Activated CD4-positive, CD25-positive, alpha-beta regulatory T cell treated with anti-CD3 and anti-CD28 coated beads, Interleukin-2, amount 50 U/mL, for 72 hours (primary cell): Measurements from ENCODE around the gene SMIM36.
"Not testable (repeated sequence)": the region's sequence is repeated elsewhere in the genome, so short reads cannot be mapped to it uniquely, and the experiment has no call there.

Experiments
- DNase-seq: peaks from one replicate; pipeline ENCODE4 v3.0.0; 2021

The SMIM36 gene

GRCh38 chr17:55453839-55454557 lies 57.3 kb downstream of the SMIM36 start:
- no peak for DNase-seq

GRCh38 chr17:55452139-55452790 lies 59.0 kb downstream of the SMIM36 start:
- no peak for DNase-seq

- DNase-seq = no peak
Measured at GRCh38 chr17:55451758-55452138, 59.5 kb downstream of the SMIM36 start.

GRCh38 chr17:55451203-55451641 lies 60.0 kb downstream of the SMIM36 start:
- no peak for DNase-seq

- no peak for DNase-seq
Measured at GRCh38 chr17:55450232-55450825, 60.9 kb downstream of the SMIM36 start.

- DNase-seq = no peak
Measured at GRCh38 chr17:55448681-55449080, 62.6 kb downstream of the SMIM36 start.

GRCh38 chr17:55446581-55447205 lies 64.6 kb downstream of the SMIM36 start:
- no peak for DNase-seq

- not testable (repeated sequence) for DNase-seq
Measured at GRCh38 chr17:55446004-55446403, 65.2 kb downstream of the SMIM36 start.

- DNase-seq = no peak
Measured at GRCh38 chr17:55444471-55445441, 66.5 kb downstream of the SMIM36 start.

GRCh38 chr17:55443904-55444303 lies 67.3 kb downstream of the SMIM36 start:
- DNase-seq = no peak

- no peak for DNase-seq
Measured at GRCh38 chr17:55442953-55443683, 68.1 kb downstream of the SMIM36 start.

- no peak for DNase-seq
Measured at GRCh38 chr17:55442462-55442861, 68.8 kb downstream of the SMIM36 start.

GRCh38 chr17:55441544-55441943 lies 69.7 kb downstream of the SMIM36 start:
- DNase-seq = no peak

GRCh38 chr17:55440391-55440790 lies 70.9 kb downstream of the SMIM36 start:
- DNase-seq = no peak

GRCh38 chr17:55437159-55437605 lies 74.1 kb downstream of the SMIM36 start:
- no peak for DNase-seq

- no peak for DNase-seq
Measured at GRCh38 chr17:55436224-55437158, 74.8 kb downstream of the SMIM36 start.

GRCh38 chr17:55435408-55435807 lies 75.8 kb downstream of the SMIM36 start:
- DNase-seq = no peak

- DNase-seq = no peak
Measured at GRCh38 chr17:55434721-55435120, 76.5 kb downstream of the SMIM36 start.

GRCh38 chr17:55433629-55434422 lies 77.4 kb downstream of the SMIM36 start:
- no peak for DNase-seq
